DOHH2 (cell line): ENCODE data around the gene RAE1.

ENCODE experiments used
- EZH2phosphoT487 ChIP-seq: fragments of 200-600 bp; sonication (generic); IDR thresholded peaks from 2 replicates; pipeline ENCODE4 v1.6.1; 2017; ENCODE audit warnings: borderline replicate concordance, mild to moderate bottlenecking, antibody characterized with exemption, low read length, moderate library complexity, mixed read lengths
- TF ChIP-seq, protein P1 (sequence below): fragments of 200-600 bp; sonication (generic); IDR thresholded peaks from one replicate; pipeline ENCODE4 v1.5.1; 2014; ENCODE audit warnings: antibody characterized with exemption, mild to moderate bottlenecking, low read depth, low read length; ENCODE audit not compliant: poor library complexity, severe bottlenecking

DNA sequence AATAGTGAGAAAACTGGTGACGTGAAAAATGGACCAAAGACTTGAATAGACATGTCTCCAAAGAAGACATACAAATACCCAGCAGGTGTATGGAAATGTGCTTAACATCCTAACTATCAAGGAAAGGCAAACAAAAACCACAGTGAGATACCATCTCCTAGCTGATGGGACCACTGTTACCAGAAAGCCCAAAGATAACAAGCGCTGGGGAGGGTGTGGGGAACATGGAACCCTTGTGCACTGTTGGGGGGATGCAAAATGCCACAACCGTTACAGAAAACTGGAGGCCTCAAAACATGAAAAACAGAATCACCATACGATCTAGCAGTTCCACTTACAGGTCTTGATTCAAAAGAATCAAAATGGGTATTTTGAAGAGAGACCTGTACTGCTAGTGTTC, 20.3 kb downstream of the RAE1 start:
- TF ChIP-seq, protein P1, sequence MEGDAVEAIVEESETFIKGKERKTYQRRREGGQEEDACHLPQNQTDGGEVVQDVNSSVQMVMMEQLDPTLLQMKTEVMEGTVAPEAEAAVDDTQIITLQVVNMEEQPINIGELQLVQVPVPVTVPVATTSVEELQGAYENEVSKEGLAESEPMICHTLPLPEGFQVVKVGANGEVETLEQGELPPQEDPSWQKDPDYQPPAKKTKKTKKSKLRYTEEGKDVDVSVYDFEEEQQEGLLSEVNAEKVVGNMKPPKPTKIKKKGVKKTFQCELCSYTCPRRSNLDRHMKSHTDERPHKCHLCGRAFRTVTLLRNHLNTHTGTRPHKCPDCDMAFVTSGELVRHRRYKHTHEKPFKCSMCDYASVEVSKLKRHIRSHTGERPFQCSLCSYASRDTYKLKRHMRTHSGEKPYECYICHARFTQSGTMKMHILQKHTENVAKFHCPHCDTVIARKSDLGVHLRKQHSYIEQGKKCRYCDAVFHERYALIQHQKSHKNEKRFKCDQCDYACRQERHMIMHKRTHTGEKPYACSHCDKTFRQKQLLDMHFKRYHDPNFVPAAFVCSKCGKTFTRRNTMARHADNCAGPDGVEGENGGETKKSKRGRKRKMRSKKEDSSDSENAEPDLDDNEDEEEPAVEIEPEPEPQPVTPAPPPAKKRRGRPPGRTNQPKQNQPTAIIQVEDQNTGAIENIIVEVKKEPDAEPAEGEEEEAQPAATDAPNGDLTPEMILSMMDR = no peak
- no peak for TF ChIP-seq EZH2phosphoT487
